ENCODE data around the gene ZNF483.
"Not testable (repeated sequence)": the region's sequence is repeated elsewhere in the genome, so short reads cannot be mapped to it uniquely, and the experiment has no call there.

The ZNF483 gene

GRCh38 chr9:111548623-111549022 lies 23.6 kb downstream of the ZNF483 start:
- no peak for DNase-seq

DNA sequence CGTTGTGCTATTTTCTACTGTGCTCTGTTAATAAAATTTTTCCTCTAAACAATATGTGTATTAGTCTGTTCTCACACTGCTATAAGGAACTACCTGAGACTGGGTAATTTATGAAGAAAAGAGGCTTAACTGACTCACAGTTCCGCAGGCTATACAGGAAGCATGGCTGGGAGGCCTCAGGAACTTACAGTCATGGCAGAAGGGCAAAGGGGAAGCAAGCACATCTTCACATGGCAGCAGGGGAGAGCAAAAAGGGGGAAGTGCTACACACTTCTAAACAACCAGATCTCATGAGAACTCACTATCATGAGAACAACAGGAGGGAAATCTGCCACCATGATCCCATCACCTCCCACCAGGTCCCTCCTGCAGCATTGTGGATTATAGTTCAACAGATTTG lies 30.4 kb downstream of the ZNF483 start:
- not testable (repeated sequence) for DNase-seq

DNA sequence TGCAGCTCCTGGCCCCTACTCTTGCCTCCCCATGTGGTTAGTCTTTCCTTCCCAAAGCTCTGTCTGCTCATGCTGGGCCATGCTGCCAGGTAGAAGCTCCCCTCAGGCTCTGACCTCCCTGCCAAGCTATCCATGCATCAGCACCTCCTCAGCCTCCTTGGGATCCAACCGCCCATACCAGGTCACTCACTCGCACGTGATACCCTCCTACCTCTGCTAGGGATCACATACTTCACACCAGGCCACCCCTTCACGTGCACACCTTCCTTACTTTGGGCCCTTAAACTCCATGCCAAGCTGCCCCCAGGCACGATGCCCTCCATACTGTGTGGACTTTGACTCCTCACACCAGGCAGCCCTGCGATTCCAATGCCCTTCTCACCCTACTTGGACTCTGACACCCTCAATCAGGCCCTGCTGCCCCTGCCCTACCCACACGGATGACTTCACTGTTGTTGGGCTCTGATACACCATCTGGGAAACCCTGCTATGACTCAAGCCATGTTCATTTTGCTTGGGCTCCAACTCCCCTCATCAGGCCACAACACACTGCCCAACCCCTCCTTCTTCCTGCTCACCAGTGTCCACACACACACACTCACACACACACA lies 34.1 kb downstream of the ZNF483 start:
- DNase-seq: no peak

DNA sequence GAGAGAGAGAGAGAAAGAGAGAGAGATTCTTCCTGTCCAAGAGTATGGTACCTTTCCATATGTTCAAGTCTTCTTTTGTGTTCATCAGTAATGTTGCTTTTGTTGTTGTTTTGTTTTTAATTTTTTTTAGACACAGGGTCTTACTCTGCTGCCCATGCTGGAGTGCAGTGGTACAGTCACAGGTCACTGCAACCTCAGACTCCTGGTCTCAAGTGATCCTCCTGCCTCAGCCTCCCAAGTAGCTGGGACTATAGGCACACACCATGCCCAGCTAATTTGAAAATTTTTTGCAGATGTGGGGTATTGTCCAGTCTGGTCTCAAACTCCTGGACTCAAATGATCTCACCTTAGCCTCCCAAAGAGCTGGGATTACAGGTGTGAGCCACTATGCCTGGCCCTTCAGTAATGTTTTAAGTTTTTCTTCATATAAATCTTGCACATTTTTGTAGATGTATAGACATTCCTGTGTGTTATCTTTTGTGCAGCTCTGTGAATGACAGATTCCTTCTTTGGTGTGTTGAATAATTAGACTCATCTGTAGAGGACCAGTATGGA lies 36.3 kb downstream of the ZNF483 start:
- no peak for DNase-seq

- no peak for DNase-seq
These were observed 41.3 kb downstream of the ZNF483 start for GRCh38 chr9:111566234-111566633.

DNA sequence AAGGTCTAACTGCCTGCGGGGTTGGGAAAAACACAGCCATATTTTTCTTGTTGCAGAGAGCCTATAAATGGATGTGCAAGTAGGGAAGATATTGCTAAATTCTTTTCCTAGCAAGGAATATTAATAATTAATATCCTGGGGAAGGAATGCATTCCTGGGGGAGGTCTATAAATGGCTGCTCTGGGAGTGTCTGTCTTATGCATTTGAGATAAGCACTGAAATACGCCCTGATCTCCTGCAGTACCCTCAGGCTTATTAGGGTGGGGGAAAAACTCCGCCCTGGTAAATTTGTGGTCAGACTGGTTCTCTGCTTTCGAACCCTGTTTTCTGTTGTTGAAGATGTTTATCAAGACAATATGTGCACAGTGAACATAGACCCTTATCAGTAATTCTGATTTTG lies 43.1 kb downstream of the ZNF483 start:
- not testable (repeated sequence) for DNase-seq

DNA sequence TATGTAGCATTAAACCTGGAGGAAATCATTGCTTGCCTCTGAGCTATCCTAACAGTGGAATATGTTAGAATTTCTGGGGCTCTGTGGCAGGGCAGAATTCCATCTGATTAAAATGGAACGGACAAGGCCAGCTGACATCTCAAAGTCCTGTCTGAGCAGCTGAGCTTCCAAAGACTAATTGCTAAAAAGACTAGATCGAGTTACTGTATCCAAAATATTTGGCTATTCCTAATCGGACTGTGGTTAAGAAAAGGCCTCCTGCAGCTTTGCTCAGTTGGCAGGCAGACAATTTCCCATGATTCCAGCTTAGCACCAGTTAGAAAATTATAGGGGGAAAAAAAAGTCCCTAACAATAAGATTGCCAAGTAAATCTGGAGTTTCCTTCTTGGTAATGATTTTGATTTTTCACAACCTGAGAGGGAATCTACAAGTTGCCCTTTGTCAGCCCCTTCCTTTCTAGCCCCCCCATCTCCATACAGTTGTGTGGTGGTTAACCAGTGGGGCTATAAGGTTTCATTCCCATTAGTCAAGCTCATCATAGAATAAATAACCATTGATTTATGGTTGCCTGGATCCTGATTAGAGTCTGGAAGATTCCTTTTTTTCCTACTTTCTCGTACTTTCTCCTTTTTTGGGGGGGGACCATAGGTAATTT lies 48.1 kb downstream of the ZNF483 start:
- no peak for DNase-seq

DNA sequence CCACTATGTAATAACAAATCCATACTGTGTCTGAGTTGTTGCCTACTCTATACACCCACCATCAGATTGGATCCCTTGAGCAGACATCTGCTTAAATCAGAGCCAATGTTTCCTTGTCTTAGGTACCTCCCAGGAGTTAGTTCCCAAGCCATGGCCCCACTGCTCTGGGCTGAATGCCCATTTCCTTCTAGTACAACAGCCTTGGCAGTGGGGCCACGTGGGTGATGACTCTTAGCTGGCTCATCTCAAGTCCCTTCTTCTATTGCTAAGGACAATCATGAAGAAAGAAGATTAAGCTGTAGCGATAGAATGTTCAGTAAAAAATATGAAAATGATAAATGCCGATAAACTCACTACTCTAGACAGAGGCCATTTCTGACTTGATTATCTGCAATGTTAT lies 57.9 kb downstream of the ZNF483 start:
- DNase-seq: no peak

DNA sequence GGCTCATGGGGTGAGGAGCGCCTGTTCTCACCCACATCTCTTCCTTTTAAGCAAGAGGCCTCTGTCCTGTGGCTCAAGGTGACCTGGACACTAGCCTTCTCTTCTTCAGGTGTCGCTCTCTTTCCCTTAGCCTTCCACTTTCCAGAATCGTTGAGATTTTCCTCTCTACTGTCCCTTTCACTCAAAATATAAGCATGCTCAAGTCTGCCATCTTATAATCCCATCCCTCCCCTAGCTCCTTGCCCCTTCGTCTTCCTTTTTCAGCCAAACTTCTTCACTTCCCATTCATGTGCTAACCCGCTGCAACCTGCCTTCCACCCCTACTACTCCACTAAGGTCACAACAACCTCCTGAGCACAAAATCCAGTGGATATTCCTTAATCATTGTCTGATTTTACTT lies 61.4 kb downstream of the ZNF483 start:
- no peak for DNase-seq

DNA sequence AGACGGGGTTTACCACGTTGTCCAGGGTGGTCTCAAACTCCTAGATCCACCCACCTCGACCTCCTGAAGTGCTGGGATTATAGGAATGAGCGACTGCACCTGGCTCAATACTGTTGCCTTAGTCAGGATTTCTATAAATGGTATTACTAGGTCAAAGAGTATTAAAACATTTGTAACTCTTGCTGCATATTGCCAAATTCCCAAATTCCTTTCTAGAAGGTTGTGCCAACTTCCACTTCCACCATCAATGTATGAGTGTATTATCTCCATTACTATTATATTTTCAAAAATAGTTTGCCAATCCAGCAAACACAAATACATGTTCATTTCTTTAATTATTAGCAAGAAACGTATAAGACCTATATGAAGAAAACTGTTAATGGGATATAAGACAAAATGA lies 63.9 kb downstream of the ZNF483 start:
- no peak for DNase-seq

- DNase-seq: peak; percentile 41
These were observed 73.1 kb downstream of the ZNF483 start for GRCh38 chr9:111597852-111598732.

GRCh38 chr9:111598733-111599091 lies 73.7 kb downstream of the ZNF483 start:
- no peak for DNase-seq

- peak; percentile 31 for DNase-seq
These were observed 74.3 kb downstream of the ZNF483 start, which contains the start of gene PTGR1 for GRCh38 chr9:111599092-111599954. Gene PTGR1, minus strand, starts transcription at chr9:111599647. Its CDS starts 2,225 bp downstream, at chr9:111597422.

- no peak for DNase-seq
These were observed 75.0 kb downstream of the ZNF483 start for GRCh38 chr9:111599955-111600343.

DNA sequence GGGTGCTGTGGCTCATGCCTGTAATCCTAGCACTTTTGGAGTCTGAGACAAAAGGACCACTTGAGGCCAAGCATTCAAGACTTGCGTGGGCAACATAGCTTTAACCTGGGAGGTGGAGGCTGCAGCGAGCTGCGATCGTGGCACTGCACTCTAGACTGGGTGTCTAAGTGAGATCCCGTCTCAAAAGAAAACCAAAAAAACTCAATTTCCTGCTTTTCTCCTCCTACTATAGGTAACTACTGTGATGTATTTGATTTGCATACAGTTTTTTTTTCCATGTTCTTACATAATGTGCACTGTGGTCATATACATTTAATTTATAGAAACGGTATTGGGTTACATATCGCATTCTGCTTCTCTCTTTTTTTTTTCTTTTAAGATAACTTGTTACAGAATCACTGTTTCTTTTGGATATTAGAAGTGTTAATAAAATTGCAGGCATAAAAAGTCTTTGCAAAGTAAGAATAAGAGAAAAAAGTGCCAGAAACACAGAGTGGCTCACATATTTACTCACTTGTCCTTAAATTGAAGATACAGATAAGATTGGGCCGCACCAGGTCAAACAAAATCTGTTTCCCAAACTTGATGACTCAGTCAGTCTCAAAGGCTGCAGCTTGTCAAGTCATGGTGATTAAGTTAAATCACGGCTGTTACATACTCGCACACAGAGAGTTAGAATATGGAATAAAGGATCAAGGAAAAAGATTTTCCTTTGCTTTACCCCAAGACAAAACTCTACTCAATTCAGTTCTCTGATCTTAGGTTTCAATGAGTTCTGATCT lies 76.4 kb downstream of the ZNF483 start:
- no peak for DNase-seq

DNA sequence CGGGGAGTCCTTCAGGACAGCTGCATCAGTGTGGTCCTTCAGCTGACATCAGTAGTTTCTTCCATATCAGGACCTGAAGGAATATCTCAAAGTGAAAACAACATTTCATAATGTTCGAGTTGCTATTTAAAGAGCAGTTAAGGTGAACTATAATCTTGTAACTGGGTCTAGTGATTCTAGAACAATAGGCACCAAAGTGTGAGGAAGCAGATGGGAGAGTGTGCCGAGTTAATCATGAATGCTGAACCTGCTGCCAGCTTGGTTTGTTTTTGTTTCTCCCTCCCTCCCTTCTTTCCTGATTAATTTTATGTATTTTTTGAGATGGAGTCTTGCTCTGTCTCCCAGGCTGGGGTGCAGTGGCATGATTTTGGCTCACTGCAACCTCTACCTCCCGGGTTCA lies 78.1 kb downstream of the ZNF483 start:
- no peak for DNase-seq

- DNase-seq: no peak
These were observed 79.2 kb downstream of the ZNF483 start for GRCh38 chr9:111604054-111604615.

GRCh38 chr9:111605041-111605559 lies 80.1 kb downstream of the ZNF483 start:
- no peak for DNase-seq

DNA sequence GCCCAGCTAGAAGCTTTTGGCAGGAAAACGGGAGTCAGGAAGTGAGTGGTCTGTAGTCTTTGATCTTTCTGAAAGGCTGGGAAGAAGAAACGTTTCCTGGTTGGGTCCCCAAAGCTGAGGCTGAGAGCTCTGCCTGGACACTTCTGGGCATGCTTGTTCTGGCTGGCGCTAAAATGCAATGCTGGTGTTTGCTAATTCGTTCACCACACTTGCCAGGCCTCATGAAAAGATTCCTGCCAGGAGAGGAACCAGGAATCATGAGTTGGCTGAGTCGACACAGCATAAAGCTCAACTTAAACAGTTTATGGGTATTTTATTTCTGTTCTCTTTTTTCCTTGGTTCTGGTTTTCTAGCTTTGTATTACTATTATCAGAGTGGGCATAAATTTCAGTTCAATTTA lies 85.2 kb downstream of the ZNF483 start:
- no peak for DNase-seq

DNA sequence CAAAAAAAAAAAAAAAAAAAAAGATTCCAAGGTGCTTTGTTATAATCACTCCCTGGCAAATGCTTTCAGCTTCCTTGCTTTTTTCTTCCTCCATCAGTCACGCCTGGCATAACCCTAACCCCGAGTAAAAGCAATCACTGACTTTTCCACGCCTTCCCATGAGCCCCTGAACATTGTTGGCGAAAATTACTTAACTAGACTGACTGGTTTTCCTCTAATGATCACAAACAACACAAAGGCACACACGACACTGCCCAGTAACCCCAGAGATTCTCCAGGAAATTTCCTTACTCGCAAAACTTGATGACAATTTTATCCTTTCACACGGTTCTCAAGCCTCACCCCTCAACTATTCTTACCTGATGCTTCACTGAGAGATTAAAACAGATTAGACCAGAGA lies 85.9 kb downstream of the ZNF483 start:
- no peak for DNase-seq

GRCh38 chr9:111613436-111614040 lies 88.6 kb downstream of the ZNF483 start:
- DNase-seq: no peak
